Forelimb muscle (tissue), 1 donor: ENCODE data around the gene COL15A1. TPM values are rescaled to one million over a fixed set of nuclear protein-coding genes. Genes with fewer than 3 reads are reported as not detected.

Source experiments
- DNase-seq: peaks from one replicate; pipeline ENCODE4 v3.0.0-alpha.2; 2013; ENCODE audit warnings: low read depth
- polyA plus RNA-seq: library from polyadenylated mRNA; unstranded; fragments of 120-200 nt; gene quantifications from one replicate; pipeline ENCODE4 v1.2.1, GENCODE V29; 2013; ENCODE audit not compliant: insufficient read length

Gene COL15A1
- polyA plus RNA-seq, 1 donor = 172 TPM

DNA sequence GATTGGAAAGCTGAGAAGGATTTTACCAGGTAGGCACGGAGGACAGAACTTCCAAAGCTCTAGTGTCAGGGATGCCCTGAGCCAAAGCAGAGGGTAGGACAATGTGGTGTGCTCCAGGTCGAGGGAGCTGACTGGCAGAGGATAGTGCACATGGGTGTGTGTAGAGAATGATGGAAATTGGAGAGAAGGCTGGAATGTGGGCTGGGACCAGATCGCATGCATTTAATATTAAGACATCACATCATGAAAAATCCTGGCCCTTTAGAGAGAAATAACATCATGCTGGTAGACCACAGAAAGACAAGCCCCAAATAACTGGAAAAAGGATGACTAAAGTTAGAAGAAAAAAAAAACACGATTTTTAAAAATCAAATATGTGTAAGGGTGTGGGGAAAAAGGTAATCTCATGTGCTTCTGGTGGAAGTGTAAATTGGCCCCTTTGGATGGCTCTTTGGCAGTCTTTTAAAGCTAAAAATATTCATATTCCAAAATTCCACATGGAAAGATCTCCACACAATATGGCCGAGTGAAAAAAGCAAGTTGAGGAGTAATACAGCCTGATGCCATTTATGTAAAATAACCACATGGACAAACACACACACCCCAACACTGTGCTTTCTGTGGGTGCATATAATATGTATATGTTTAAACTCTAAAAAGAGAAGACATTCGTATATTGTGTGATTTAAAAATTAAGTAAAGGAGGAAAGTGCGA lies 94.2 kb downstream of the COL15A1 start:
- DNase-seq = no peak

GRCh38 chr9:99038484-99038820 lies 94.7 kb downstream of the COL15A1 start:
- no peak for DNase-seq

DNA sequence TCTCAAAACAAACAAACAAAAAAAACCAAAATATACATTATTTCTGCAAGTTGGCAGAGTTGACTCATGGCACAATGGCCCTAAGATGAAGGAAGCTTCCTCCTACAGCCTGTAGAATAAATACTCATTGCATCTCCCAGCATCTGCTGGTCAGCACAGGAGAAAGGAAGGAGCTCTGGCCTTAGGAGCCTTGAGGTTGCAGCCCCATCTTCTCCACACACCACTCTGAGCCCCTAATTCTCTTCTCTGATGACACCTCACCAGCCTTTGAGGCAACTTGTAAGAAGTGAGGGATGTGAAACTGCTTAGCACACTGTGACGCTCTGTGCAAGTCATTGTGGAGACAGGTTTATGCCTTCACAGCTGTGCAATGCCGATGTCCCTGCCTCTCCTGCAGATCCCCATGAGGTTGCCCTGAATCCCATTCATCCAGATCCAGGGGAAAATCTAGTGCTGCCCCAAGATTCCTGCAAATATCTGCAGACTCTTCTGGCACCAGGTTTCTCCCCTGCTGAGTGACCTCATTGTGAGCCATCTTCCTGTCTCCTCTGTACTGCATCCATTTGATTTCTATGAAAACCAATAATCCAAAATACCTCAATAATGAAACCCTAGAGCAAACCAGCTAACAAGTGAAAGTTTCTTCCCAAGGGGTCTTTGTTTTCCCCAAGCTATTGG lies 95.9 kb downstream of the COL15A1 start:
- DNase-seq = no peak

- DNase-seq = no peak
These were observed 96.7 kb downstream of the COL15A1 start for GRCh38 chr9:99040251-99040900.

GRCh38 chr9:99040911-99041582 lies 97.3 kb downstream of the COL15A1 start:
- DNase-seq = no peak

GRCh38 chr9:99041618-99042017 lies 97.9 kb downstream of the COL15A1 start:
- DNase-seq = no peak

- no peak for DNase-seq
These were observed 98.9 kb downstream of the COL15A1 start for GRCh38 chr9:99042620-99043019.

- no peak for DNase-seq
These were observed 101.1 kb downstream of the COL15A1 start for GRCh38 chr9:99044827-99045226.

DNA sequence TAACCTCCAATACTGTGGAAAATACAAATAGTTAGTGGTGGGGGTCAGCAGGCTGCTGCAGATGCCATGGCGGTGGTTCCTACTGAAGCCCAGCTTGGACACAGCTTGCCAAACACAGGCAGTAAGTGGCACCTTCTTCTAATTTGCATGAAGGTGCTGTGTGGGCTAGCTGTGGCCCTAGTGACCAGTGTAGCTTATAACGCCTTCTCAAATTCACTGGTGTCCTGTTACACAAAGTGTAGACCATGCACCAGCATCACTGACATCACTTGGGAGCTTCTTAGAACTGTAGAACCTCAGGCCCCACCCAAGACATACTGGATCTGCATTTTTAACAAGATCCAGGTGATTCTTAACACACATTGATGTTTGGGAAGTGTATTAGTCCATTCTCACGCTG lies 102.4 kb downstream of the COL15A1 start:
- no peak for DNase-seq

GRCh38 chr9:99046542-99047071 lies 102.9 kb downstream of the COL15A1 start:
- no peak for DNase-seq

DNA sequence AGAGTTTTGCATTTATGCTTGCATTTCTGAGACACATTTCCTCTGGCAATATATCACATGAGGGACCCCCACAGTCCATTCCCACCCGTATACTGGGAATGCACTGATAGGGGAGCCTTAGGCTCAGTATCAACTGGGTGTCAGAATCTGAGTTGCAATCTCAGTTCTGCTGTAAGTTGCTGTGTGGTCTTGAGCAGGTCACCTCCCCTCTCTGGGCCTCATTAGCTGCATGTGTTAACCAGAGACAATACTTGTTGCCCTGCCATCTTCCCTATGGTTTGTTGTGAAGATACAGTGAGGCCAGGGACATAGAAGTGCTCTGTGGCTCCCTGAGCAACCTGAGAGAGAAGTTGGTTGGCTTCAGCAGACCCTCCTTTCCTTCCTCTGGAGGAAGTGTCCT lies 105.5 kb downstream of the COL15A1 start:
- no peak for DNase-seq

DNA sequence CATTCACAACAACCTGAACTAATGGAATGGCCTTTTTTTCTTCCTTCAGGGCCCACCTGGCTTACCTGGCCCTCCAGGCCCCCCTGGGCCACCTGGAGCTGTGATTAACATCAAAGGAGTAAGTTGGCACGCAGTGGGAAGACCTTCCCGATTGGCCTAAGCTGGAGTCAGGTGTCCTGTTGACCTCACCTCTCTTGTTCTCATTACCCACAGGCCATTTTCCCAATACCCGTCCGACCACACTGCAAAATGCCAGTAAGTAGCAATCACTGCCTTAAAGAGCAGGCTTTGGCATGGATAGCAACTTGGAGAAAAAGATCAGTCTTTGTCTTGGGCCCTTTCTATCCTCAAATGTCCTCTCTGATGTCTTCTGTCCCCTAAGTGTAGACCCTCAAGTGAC lies 105.9 kb downstream of the COL15A1 start:
- no peak for DNase-seq

- no peak for DNase-seq
These were observed 106.7 kb downstream of the COL15A1 start for GRCh38 chr9:99050292-99050911.

DNA sequence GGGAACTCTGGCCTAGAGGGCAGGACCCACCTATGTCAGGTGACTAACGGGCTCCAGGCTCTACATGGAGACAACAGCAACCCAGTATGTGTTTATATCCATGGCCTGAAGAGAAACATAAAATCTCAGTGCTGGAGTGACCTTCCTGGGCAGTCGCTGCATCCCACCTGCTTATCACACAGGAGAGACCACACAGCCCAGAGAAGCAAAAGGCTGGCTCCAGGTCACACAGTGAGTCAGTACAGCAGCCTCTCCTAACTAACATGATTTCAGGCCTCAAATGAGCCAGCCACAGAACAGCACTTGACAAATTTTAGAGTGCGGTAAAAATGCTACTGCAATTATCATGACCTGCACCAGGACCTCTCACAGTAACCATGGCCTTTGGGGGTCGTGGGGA lies 107.2 kb downstream of the COL15A1 start:
- no peak for DNase-seq

- no peak for DNase-seq
These were observed 107.7 kb downstream of the COL15A1 start for GRCh38 chr9:99051406-99051805.

- DNase-seq = no peak
These were observed 108.1 kb downstream of the COL15A1 start for GRCh38 chr9:99051851-99052250.

- DNase-seq = no peak
These were observed 109.4 kb downstream of the COL15A1 start for GRCh38 chr9:99052815-99053715.

DNA sequence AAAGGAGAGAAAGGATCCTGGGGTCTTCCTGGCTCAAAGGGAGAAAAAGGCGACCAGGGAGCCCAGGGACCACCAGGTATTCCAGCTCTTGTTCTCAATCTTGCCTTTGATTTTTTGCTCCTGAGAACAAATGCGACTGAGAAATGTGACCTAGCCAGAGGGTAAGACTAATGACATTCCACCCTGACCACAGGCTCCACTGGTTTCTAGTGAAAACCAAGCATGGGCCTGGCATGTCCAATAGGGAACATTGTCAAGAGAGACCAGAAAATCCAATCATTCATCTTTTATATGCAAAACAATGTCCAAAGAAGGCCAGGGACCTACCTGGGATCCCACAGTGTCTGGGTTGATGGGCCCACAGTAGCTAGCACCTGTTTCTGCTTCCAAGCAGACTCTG lies 110.9 kb downstream of the COL15A1 start:
- DNase-seq = no peak

- no peak for DNase-seq
These were observed 111.7 kb downstream of the COL15A1 start for GRCh38 chr9:99055384-99055783.

DNA sequence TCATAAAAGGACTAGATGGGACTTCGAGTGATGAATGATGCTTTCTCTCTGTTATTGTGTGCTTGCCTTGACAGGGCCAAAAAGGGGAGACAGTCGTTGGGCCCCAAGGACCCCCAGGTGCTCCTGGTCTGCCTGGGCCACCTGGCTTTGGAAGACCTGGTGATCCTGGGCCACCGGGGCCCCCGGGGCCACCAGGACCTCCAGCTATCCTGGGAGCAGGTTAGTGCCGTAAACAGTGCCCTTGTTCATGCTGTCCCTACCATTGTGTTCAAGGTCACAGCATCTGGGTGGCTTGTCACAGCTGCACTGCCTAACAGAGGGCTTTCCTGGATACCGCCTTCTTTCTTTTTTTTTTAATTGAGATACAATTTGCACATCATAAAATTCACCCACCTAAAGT lies 112.5 kb downstream of the COL15A1 start:
- no peak for DNase-seq
